ENCODE results near the gene BMP5.

BMP5 gene

DNA sequence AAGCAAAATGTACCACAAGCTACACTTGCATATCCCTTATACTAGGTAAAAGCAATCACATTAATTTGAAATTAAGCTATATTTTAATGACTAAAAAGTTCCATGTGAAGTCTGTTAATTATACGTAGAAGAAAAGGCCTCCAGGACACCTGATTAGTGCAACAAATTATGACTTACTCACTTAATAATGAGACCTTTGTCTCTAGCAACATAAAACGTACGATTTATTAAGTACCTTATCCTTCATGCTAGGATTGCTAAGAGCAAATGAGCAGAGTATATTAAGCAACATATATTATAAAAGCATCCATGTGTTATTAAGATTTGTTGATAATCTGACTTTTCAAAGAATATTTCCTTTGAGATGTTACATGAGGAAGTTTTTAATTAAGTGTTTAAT is 2.5 kb downstream of the BMP5 start:
- DNase-seq (ENCODE audit: low read depth) = no peak

DNA sequence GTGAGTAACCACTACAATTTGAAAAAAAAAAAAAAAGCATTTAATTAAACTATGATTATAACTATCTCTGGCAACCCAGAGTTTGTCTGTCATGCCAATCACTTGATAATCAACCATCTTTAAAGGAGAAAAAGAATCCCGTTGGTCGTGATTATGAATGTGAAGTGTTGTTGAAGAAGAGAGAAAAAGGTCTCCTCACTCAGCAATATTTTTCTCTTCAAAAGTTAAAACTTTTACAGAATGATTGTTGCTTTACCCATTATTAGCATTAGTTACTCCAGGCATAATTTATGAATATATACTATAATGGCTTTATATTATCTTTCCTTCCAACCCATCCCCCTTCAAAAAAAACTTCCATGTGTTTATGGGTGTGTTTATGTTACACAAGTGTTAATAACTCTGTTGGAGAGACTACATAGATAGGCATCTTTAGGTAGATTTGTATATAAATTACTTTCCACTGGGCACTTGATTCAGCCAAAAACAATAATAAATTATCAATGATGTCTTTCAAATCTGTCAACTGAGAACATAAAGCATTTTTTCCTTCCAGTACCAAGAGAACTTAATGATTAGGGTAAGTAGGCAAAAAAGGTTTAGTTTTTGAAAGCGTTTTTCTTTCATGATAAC is 5.1 kb downstream of the BMP5 start:
- no peak for DNase-seq (ENCODE audit: low read depth)

DNA sequence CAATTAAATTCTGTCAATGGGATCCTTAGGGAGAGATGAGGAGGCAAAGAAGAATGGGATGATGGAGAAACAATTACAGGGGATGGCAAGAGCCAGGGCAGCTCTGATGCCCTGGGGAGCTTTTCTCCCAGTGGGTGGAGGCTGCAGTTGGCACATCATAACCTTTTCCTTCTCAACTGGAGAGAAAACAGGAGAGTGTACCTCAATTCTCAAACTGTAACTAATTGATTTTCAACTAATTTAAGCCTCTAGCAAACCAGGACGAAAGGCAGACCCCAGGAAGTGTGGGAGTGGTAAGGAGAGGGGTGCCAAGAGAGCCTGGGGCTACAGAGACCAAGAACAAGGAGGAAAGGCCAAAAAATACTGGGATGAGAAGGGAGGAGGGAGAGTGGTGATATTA is 5.7 kb downstream of the BMP5 start:
- DNase-seq (ENCODE audit: low read depth) = no peak

DNA sequence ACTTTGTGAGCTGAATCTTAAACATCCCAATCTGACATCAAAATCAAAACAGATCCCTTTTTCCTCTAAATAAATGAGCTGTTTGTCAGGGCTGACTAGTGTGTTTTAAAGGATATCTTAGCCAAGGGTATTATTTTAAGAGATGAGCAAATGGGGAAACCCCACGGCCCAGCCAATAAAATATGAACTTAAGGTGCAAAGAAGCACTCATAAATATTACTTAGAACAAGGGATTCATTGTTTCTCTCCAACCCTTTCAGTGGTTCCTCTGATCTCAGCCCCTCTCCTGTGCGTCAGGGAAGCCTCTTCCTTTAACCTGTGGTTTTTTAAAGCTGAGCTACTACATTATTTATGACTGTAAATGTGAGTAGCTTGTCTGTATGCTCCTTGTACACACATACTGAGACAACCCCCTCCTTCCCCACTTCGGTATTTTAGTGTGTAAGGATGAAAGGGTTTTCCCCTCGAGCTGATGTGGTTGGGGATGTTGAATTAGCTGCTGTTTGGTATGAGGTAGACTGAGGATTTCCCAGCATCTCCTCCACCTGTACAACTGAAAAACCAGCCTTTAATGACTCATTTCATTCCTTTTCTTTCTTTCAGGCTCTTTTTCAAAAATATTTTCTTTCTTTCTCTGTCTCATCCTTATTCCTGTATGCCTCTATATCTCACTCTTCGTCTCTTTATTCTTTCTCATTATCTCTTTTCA is 6.5 kb downstream of the BMP5 start:
- no peak for DNase-seq (ENCODE audit: low read depth)

DNA sequence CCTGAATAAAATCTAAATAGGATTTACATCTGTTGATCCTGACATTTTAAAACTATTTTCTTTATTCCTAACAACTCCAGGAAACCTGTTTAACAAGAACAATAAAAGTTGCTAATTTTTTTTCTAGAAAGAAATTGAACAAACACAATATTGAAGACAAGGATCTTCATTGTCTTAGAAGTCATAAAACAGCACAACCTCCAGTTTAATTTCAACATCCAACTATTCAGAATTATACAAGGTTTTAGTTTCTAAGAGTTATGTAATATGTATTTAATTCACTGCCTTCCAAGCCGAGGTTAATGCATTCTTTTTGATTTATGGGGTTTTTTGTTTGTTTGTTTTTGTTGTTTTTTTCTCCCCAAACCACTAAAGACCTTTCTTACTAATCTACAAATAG is 7.2 kb downstream of the BMP5 start:
- no peak for DNase-seq (ENCODE audit: low read depth)

DNA sequence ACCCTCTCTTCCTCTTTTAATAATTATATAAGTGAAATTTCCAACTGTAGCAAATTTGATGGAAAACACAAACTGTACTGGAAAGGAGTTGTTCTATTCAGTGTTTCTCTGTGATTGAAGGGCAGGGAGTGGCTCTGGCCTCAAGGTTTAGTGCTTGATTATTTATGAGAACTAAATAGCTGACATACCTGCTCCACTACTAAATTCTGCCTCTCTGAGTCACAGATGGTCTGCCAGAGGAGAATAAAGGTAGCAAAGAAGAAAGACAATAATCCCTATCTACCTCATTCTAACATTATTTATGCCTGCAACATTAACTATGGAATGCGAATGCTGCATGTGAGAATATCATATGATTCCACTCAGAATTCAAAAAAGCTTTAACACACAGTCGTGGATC is 9.3 kb downstream of the BMP5 start:
- DNase-seq (ENCODE audit: low read depth) = no peak

DNA sequence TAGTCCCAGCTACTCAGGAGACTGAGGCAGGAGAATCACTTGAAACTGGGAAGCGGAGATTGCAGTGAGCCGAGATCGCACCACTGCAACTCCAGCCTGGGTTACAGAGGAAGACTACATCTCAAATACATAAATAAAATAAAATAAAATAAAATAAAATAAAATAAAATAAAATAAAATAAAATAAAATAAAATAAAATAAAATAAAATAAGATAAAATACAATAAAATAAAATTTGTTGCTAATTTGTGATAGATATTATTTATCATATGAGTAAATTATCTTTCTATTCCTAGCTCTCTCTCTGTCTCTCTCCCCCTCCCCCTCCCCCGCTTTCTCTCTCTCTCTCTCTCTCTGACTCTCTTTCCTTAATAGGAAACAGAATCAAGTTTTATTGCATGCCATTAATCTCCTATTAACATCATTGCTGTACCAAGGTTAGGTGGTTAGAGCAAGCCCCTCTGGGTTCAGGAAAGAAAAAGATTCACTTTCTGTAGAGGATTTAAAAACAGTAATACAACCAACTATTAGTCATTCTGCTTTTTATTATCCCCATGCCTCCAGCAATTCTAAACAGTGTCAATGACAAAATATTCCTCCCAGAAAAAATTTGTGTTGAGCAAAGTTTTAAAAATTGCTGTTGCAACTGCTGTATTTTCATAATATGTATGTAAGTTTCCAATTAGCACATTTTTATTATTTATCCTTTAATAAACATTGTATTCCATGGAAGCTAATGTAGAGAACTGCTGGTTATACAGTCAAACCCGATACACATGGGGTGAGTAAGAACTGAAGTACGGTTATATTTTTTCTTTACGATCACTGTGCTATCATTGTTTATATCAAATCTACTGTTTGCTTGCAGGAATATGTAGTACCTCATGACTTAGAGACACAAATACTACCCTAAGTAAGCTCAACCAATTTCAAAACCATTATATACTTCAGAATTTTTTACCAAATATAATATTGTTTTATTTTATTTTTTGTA is 22.1 kb downstream of the BMP5 start:
- DNase-seq (ENCODE audit: low read depth) = no peak

DNA sequence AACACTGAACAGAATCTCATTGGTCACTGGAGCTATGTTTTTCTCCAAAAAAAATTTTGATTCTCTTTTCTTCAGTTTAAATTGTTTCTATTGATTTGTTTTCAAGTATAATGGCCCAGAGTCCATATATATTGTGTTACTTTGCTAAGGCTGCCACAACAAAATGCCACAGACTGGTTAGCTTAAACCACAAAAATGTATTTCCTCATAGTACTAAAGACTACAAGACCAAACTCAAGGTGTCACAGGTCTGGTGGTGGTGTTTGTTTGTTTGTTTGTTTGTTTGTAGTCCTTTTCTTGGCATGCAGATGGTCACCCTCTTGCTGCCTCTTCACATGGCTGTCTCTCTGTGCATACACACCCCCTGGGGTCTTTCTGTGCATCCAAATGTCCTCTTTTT is 34.0 kb downstream of the BMP5 start:
- DNase-seq (ENCODE audit: low read depth) = no peak

DNA sequence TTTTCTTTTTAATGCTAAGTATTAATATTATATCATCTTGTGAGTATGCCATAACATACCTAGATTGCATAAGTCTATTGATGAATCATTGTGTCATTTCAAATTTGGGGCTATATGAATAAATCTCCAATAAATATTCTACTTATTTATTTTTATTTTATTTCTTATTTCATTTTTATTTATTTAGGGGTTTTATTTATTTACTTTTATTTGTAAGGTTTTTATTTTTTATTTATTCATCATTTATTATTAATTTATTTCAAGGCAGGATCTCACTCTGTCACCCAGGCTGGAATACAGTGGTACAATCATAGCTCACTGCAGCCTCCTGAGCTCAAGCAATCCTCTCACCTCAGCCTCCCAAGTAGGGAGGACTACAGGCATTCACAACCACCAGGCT is 36.3 kb downstream of the BMP5 start:
- DNase-seq (ENCODE audit: low read depth) = no peak

DNA sequence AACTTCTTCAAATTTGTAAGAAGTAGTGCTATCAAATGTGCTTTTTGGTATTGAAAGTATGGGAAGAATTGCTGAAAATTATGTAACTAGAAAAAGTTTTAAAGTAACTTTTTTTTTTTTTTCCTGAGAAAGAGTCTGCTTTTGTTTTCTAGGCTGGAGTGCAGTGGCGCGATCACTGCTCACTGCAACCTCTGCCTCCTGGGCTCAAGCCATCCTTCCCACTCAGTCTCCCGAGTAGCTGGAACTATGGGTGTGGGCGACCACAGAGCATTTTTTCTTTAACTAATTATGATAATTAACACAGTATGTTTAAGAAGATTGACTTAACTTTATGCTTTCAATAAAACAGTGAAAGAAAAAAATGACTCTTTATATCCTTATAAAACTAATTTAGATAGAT is 38.4 kb downstream of the BMP5 start:
- no peak for DNase-seq (ENCODE audit: low read depth)

DNA sequence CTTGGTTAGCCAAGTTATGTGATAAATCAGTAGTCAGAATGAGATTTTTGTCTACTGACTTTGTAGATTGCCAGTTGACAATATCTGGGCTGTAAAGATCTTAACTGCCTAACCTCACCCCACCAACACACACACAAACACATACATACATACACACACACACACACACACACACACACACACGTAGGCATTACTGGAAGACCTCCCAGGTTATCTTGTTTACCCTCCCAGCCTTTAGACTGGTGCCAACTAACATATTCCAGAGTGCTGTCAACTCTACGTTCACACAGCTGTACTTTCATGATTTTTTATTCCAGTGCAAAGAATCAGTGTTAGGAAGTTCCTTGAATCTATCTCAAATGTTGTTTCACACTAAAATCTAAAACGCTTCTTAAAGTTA is 38.9 kb downstream of the BMP5 start:
- DNase-seq (ENCODE audit: low read depth) = no peak

DNA sequence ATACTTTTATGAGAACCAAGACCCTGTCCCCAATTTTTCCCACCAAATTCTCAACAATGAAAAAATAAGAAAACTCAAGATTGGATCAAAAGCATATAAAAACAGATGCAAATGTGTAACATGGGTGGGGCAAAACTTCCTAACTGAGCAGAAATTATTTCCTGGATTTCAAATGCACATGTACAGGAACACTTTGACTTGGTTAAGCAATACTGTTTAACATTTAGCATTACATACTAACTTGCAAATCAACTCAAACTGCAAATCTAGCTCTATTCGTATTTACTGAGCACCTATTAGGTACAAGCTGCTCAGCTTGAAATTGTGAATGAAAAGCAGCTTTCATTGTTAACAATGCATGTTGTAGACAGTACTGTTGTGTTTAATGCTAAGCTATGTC is 40.2 kb downstream of the BMP5 start:
- no peak for DNase-seq (ENCODE audit: low read depth)

DNA sequence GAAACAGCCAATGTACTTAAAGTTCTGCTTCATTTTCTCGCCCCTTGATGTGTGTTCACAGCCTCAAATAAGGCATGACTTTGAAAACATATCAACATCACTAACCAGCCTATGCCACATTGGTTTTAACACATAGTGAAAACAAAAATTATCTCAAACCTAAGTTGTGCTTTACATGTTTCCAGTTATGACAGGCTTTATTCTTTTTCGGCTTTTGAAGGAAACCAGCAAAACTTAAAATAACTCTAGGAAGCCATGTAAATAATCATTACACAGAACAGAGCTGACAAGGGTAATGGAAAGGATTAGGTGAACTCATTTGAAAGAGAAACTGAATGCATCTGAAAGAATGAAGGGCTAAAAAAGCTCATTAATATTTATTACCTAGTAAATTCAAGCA is 42.1 kb downstream of the BMP5 start:
- DNase-seq (ENCODE audit: low read depth) = no peak

DNA sequence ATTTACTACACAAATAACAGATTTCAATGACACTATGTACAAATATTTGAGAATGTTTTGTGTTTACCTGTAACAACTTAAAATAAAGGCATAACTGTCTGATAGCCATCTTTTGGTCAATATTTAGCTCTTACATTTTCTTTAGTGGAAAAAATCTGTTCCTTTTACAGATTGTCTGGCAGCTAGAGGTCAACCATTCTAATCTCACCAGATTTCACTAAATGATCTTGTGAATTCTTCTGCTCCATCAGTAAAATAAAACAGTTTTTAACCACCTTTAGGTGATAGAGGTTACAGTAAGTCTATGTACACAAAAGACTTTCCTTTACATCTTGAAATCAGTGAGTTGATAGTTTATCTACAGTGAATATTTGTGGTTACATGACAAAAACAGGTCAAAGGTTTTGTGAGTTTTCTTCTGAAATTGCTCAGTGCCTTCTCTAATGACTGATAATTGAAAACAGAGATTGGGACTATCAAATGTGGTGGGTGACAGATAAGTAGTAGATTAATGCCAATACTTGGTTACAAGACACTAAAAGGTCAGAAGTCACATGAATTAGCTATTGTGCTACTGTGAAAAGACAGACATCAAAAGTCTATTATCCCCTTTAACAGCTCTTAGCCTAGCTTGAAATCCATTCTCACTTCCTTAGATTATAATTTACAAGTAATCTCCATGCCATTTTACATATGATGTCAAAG is 47.4 kb downstream of the BMP5 start:
- DNase-seq (ENCODE audit: low read depth) = no peak

DNA sequence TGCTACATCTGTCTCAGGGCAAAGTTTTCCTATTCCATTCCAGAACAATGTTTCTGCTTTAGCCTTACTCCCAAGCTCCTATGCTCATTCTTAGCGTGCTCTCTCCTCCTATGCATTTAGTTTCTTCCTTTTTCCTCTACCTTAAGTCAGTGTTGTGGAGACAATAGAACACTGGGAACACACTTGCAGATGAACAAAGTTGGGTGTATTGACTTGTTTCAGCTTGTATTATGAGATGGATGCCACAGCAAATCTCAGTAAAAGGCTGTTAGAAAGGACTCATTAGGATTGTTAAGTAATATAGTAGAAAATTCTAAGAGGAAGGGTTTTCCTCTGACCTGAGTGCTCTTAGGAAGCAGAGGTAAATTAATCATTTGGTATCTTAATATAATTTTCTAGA is 48.4 kb downstream of the BMP5 start:
- DNase-seq (ENCODE audit: low read depth) = no peak

DNA sequence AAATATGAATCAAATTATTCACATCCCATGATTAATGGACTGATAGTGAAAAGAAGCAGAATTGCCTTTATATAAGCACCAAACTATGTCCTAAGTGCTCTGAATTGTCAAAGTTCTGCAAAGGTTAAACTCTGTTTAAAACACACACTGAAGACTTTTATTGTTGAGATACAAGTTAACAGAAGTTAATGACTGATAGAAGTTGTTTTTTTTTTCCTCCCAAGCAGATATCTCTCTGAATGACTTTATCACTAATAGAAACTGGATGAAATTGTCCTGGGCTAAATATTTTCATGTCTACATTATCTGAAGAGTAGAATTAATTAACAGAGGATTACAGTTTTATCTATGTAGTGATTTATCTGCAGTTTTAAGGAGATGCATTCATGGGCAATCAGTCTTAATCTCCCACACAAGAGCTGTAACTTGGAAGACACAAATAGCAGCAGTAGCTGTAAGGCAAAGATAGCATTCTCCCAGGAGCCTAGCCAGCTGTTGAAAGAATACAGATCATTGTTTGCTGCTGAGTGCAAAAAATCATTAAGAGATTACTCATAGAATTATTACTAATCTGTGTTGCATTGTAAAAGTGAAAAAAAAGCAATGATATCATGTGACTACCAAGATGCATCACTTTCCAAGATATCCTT is 49.9 kb downstream of the BMP5 start:
- DNase-seq (ENCODE audit: low read depth) = no peak

DNA sequence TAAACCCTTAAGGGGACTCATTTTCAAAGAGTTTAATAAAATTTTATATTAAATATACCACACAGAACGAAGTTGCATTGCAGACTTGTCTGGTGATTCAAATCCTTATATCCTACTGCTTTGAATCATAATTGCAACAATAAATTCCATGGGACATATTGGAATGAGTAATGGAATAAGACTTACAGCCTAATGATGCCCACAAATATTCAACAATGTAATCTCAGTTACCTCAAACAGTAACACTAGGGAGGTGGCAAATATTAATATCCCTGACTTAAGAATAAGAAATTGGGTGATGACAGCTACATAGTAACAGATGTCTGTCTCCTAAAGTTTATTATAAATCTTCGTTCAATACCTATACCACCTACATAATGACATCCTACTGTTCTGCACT is 52.6 kb downstream of the BMP5 start:
- no peak for DNase-seq (ENCODE audit: low read depth)

DNA sequence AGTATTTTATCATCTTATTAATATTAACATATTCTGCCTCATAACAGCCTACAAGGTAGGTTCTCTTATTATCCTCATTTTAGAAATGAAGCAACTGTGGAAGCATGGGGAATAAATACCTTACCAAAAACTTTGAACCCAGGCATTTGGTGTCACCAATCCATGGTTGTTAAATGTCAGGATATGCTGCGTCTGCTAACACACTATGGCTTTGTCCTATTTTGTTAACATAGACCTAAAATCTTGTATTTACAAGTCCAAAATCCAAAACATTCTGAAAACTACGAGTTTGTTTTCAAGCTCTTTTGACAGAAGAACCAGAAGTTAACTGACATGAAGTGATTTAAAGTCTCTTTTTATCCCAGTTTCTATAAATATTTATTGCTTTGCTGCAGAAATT is 53.4 kb downstream of the BMP5 start:
- no peak for DNase-seq (ENCODE audit: low read depth)

DNA sequence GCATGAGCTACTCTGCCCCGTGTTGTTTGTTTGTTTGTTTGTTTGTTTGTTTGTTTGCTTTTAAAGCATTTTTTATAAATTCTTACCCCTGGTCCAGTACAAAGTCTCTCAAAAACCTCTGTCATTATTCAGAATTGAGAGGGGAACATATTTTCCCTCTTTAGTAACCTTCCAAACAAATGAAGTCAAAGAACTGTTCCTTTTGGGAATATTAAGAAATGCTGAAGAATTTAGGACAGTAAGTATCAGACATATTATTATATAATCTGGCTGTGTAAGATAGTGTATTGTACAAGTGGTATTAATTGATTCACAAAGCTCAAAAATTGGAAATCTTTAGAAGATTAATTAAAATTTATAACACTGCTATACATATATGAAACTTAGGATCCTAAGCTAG is 54.7 kb downstream of the BMP5 start:
- no peak for DNase-seq (ENCODE audit: low read depth)

DNA sequence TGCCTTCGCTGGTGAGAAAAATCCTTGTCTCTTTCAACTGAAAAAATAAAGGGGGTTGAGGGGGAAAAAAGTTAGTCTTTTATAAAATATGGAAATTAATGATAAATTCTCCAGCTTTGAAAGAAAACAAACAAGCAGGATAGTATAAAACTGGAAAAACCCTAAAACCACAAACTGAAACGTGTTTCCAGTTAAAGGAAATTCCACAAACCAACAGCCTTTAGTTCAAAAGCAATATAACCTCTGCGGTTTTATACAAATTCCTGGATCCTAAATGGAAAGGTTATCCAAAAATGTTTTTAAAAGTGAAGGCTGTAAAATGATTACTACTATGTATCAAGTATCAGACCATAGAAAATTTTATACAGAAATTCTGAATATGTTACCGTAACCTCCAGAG is 55.6 kb downstream of the BMP5 start:
- no peak for DNase-seq (ENCODE audit: low read depth)

DNA sequence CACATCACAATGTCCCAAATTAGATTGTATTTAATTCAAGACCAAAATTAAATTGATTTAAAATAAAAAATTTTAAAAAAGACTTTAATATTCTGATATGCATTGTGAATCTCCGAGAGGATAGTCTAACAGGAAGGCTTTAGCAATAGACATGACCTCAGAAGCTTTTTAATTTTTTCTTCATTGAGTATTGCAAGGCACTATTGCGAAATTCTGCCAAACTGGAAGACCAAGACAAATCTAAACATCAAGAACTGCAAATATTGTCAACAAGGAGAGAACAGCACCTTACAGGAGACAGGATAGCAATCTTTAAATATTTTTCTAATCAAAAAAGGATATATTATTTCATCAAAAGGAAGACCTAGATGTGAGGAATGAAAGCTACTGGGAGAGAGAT is 56.9 kb downstream of the BMP5 start:
- DNase-seq (ENCODE audit: low read depth) = no peak

DNA sequence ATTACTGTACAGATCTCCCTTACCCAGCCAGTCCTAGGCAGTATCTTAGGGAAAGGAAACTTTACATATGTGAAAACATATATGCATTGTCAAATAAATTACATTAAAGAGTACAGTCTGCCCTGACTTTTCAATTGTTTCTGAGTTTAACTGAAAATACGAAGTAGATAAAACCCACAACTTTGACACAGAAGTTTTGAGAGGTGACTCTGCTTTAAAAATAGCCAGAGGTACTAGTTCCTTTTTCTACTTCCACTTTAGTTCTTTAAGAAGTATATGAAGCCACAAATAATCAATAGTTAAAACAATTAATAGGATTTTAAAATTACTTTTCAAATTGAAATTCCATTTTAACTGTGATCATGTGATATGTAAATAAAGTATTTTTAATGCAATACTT is 62.9 kb downstream of the BMP5 start:
- DNase-seq (ENCODE audit: low read depth) = no peak

Data from stimulated activated CD8-positive, alpha-beta memory T cell treated with anti-CD3 and anti-CD28 coated beads, Interleukin-7, amount 100 ng/mL, for 24 hours (primary cell).